SK-N-SH (cell line): ENCODE measurements around the gene KLHL14. TPM values are rescaled to one million over a fixed set of nuclear protein-coding genes. Genes with fewer than 3 reads are reported as not detected.

Experiments
- CTCF ChIA-PET: fragments of 300-600, 350-600 bp; formaldehyde crosslinking; extraction: SDS; loops from one replicate; lab custom pipeline; 2021; lab: Yijun Ruan, JAX
- POLR2A ChIA-PET: fragments of 350-600 bp; sonication (Branson Sonifier 250); formaldehyde crosslinking; extraction: SDS; loops from one replicate; lab custom pipeline; 2020; ENCODE audit warnings: antibody characterized with exemption, inconsistent platforms; lab: Yijun Ruan, JAX
- DNase-seq: peaks from one replicate; pipeline ENCODE4 v3.0.0; 2012
- H2AFZ ChIP-seq: fragments of 200-600 bp; sonication (generic); 2 replicates; pipeline ENCODE4 v1.8.1; 2016; ENCODE audit warnings: antibody characterized with exemption, mild to moderate bottlenecking, low read depth
- H3F3A ChIP-seq: fragments of 200-600 bp; sonication (generic); replicated peaks from 2 replicates; pipeline ENCODE3; 2016; ENCODE audit warnings: antibody characterized with exemption, mild to moderate bottlenecking; ENCODE audit not compliant: insufficient read depth
- H3K27ac ChIP-seq, 2 experiments: fragments of 200-500 bp in 1 of 2; fragments of 200-600 bp in 1 of 2; sonication (Bioruptor generic) in 1 of 2; sonication (generic), shearing (Covaris generic) in 1 of 2; 2 replicates each; pipeline versions ENCODE4 v1.5.1 to v1.6.1; 2014 to 2016; ENCODE audit warnings: low read depth in 2 of 2, inconsistent platforms in 1 of 2, low read length in 1 of 2, mild to moderate bottlenecking in 1 of 2, mixed read lengths in 1 of 2
- H3K27me3 ChIP-seq: fragments of 200-600 bp; sonication (generic), shearing (Covaris generic); 2 replicates; pipeline ENCODE4 v1.6.1; 2016; ENCODE audit warnings: mixed run types; ENCODE audit not compliant: insufficient read depth
- H3K36me3 ChIP-seq, 2 experiments: fragments of 200-500 bp in 1 of 2; fragments of 200-600 bp in 1 of 2; sonication (Bioruptor generic) in 1 of 2; sonication (generic) in 1 of 2; replicated peaks in 1 of 2; 2 replicates each; pipeline versions ENCODE3 to v1.5.1; 2014 to 2016; ENCODE audit warnings: low read length in 1 of 2, mild to moderate bottlenecking in 1 of 2; ENCODE audit not compliant: insufficient read depth in 2 of 2, control insufficient read depth in 1 of 2
- H3K4me1 ChIP-seq, 2 experiments: fragments of 200-500 bp in 1 of 2; fragments of 200-600 bp in 1 of 2; sonication (Bioruptor generic) in 1 of 2; sonication (generic), shearing (Covaris generic) in 1 of 2; 2 replicates each; pipeline versions ENCODE4 v1.5.1 to v1.6.1; 2014 to 2016; ENCODE audit warnings: low read depth in 1 of 2, low read length in 1 of 2, mixed run types in 1 of 2; ENCODE audit not compliant: insufficient read depth in 2 of 2, control insufficient read depth in 1 of 2
- H3K4me2 ChIP-seq: fragments of 200-600 bp; sonication (generic), shearing (Covaris generic); 2 replicates; pipeline ENCODE4 v1.6.1; 2017; ENCODE audit warnings: mixed run types
- H3K4me3 ChIP-seq, 2 experiments: fragments of 200-500 bp in 1 of 2; fragments of 200-600 bp in 1 of 2; sonication (Bioruptor generic) in 1 of 2; sonication (generic), shearing (Covaris generic) in 1 of 2; 2 replicates each; pipeline versions ENCODE4 v1.5.1 to v1.8.1; 2014 to 2016; ENCODE audit warnings: low read depth in 2 of 2, inconsistent platforms in 1 of 2, low read length in 1 of 2, mild to moderate bottlenecking in 1 of 2, mixed read lengths in 1 of 2, moderate library complexity in 1 of 2
- H3K79me2 ChIP-seq: fragments of 200-600 bp; sonication (generic); 2 replicates; pipeline ENCODE4 v1.8.1; 2017; ENCODE audit warnings: mild to moderate bottlenecking; ENCODE audit not compliant: insufficient read depth
- H3K9ac ChIP-seq: fragments of 200-600 bp; sonication (generic); 2 replicates; pipeline ENCODE4 v1.6.1; 2017; ENCODE audit warnings: mixed run types
- H3K9me2 ChIP-seq: fragments of 200-600 bp; sonication (generic); 2 replicates; pipeline ENCODE4 v1.6.1; 2017; ENCODE audit warnings: mixed run types
- H3K9me3 ChIP-seq: fragments of 200-600 bp; sonication (generic); 2 replicates; pipeline ENCODE4 v1.6.1; 2017; ENCODE audit warnings: mixed run types, mild to moderate bottlenecking, moderate library complexity
- H4K20me1 ChIP-seq: fragments of 200-600 bp; sonication (generic); 2 replicates; pipeline ENCODE4 v1.6.1; 2017; ENCODE audit warnings: mild to moderate bottlenecking, mixed run types; ENCODE audit not compliant: insufficient read depth
- CHD2 ChIP-seq: fragments of 150-350 bp; IDR thresholded peaks from 2 replicates; pipeline ENCODE4 v1.6.1; 2018; ENCODE audit warnings: low read length; ENCODE audit not compliant: partially characterized antibody
- FOXJ3 ChIP-seq: sonication (generic); formaldehyde crosslinking; IDR thresholded peaks from 2 replicates; pipeline ENCODE4 v1.5.1; 2020; ENCODE audit warnings: mild to moderate bottlenecking, missing genetic modification reagents
- GABPA ChIP-seq: IDR thresholded peaks from 2 replicates; pipeline ENCODE4 v1.4.0; 2012; ENCODE audit warnings: low read depth, mild to moderate bottlenecking
- GATA2 ChIP-seq: sonication (generic); formaldehyde crosslinking; IDR thresholded peaks from 2 replicates; pipeline ENCODE4 v1.5.0; 2020; ENCODE audit warnings: mild to moderate bottlenecking, missing genetic modification reagents
- JUND ChIP-seq: IDR thresholded peaks from 2 replicates; pipeline ENCODE4 v1.4.0; 2012
- NFIC ChIP-seq: IDR thresholded peaks from 2 replicates; pipeline ENCODE4 v1.4.0; 2012; ENCODE audit warnings: borderline replicate concordance
- NRF1 ChIP-seq: IDR thresholded peaks from 2 replicates; pipeline ENCODE4 v1.6.1; 2012; ENCODE audit warnings: low read depth, mild to moderate bottlenecking, low read length
- POLR2AphosphoS5 ChIP-seq: IDR thresholded peaks from 2 replicates; pipeline ENCODE4 v1.6.1; 2012; ENCODE audit warnings: low read depth, low read length
- RAD21 ChIP-seq: IDR thresholded peaks from 2 replicates; pipeline ENCODE4 v1.6.1; 2012; ENCODE audit warnings: mild to moderate bottlenecking, low read length
- RFX5 ChIP-seq: IDR thresholded peaks from 2 replicates; pipeline ENCODE4 v1.6.1; 2012; ENCODE audit warnings: mild to moderate bottlenecking, improper control_type of control experiment, low read length
- RXRA ChIP-seq: IDR thresholded peaks from 2 replicates; pipeline ENCODE4 v1.4.0; 2012; ENCODE audit warnings: low read depth, mild to moderate bottlenecking, borderline replicate concordance
- SIN3A ChIP-seq: IDR thresholded peaks from 2 replicates; pipeline ENCODE4 v1.6.1; 2012; ENCODE audit warnings: low read depth, mild to moderate bottlenecking, low read length, moderate library complexity, borderline replicate concordance
- TAF1 ChIP-seq: IDR thresholded peaks from 2 replicates; pipeline ENCODE4 v1.6.1; 2012; ENCODE audit warnings: low read depth, mild to moderate bottlenecking, low read length, moderate library complexity, borderline replicate concordance
- TCF12 ChIP-seq: IDR thresholded peaks from 2 replicates; pipeline ENCODE4 v1.4.0; 2012
- TEAD4 ChIP-seq: IDR thresholded peaks from 2 replicates; pipeline ENCODE4 v1.4.0; 2012; ENCODE audit warnings: mild to moderate bottlenecking, borderline replicate concordance; ENCODE audit not compliant: insufficient read depth
- WGBS: methylation state at CpG from one replicate; pipeline ENCODE4 v1.1.6; 2017; ENCODE audit warnings: low lambda C conversion rate; 5-methylcytosine and 5-hydroxymethylcytosine counted together
- polyA plus RNA-seq, 3 experiments: library from polyadenylated mRNA; depleted of rRNA; stranded (reverse); fragments of >200 nt; gene quantifications; 2 replicates each; pipeline ENCODE4 v1.2.3, GENCODE V29; 2012
- TF ChIP-seq, protein P1 (sequence below): IDR thresholded peaks from 2 replicates; pipeline ENCODE4 v1.6.1; 2012; ENCODE audit warnings: mild to moderate bottlenecking, low read depth, low read length, moderate library complexity
- TF ChIP-seq, protein P2 (sequence below): IDR thresholded peaks from 2 replicates; pipeline ENCODE4; 2012
- TF ChIP-seq, protein P3 (sequence below): fragments of 200-600 bp; sonication (generic); IDR thresholded peaks from 2 replicates; pipeline ENCODE4 v1.6.1; 2017; ENCODE audit warnings: antibody characterized with exemption, mild to moderate bottlenecking, moderate library complexity

The KLHL14 gene
- polyA plus RNA-seq, 1 of the 3 experiments (the other 2 are of a cell fraction): not detected

DNA sequence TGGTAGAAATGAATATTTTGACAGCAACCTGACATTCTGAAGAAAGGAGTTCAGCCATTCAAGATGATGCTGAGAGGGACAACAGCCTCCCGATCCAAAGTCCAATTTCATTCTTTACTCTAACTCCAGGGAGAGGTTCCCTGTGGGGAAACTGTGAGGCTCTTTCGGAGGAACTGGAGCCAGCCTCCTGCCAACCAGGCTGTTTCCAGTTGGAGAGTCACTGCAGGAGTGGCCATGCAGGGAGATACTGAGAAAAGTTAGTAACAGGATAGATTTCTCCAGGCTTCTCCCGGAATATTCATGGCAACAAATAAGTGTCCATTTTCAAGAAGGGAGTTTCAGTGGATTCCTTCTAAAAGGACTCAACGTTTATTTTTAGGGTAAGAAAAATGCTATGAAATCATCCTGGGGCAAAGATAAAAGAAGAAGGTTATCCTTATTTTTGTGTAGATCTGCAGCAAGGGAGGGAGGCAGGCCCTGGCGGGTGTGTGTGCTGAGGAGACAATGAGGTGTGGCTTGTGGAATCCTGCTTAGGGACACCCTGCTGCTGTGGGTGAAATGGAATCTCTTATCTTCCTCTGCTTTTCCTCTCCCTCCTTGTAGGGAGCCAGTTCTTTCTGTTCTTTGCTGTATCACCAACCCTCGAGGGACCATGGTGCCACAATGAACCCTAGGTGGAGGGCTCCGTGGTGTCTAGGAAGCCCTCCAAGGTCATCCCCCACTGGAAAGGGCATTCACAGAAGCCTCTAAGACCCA, 18.1 kb downstream of the KLHL14 start:
- WGBS: 28% methylated on average over 7 of the region's 7 CpGs
- no peaks in the 10 kb centered on the region for H3K79me2 ChIP-seq

More for the DNA sequence above, 18.1 kb downstream of the KLHL14 start:
- TF ChIP-seq, protein P1, sequence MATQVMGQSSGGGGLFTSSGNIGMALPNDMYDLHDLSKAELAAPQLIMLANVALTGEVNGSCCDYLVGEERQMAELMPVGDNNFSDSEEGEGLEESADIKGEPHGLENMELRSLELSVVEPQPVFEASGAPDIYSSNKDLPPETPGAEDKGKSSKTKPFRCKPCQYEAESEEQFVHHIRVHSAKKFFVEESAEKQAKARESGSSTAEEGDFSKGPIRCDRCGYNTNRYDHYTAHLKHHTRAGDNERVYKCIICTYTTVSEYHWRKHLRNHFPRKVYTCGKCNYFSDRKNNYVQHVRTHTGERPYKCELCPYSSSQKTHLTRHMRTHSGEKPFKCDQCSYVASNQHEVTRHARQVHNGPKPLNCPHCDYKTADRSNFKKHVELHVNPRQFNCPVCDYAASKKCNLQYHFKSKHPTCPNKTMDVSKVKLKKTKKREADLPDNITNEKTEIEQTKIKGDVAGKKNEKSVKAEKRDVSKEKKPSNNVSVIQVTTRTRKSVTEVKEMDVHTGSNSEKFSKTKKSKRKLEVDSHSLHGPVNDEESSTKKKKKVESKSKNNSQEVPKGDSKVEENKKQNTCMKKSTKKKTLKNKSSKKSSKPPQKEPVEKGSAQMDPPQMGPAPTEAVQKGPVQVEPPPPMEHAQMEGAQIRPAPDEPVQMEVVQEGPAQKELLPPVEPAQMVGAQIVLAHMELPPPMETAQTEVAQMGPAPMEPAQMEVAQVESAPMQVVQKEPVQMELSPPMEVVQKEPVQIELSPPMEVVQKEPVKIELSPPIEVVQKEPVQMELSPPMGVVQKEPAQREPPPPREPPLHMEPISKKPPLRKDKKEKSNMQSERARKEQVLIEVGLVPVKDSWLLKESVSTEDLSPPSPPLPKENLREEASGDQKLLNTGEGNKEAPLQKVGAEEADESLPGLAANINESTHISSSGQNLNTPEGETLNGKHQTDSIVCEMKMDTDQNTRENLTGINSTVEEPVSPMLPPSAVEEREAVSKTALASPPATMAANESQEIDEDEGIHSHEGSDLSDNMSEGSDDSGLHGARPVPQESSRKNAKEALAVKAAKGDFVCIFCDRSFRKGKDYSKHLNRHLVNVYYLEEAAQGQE: no peak
- no peak for TF ChIP-seq RFX5
- TF ChIP-seq CHD2: no peak
- TF ChIP-seq NFIC: no peak
- TF ChIP-seq TEAD4: no peak
- TF ChIP-seq TCF12: no peak
- TF ChIP-seq SIN3A: no peak
- no peak for TF ChIP-seq FOXJ3 (CRISPR knock-in tag)
- no peak for TF ChIP-seq NRF1
- TF ChIP-seq, protein P2, sequence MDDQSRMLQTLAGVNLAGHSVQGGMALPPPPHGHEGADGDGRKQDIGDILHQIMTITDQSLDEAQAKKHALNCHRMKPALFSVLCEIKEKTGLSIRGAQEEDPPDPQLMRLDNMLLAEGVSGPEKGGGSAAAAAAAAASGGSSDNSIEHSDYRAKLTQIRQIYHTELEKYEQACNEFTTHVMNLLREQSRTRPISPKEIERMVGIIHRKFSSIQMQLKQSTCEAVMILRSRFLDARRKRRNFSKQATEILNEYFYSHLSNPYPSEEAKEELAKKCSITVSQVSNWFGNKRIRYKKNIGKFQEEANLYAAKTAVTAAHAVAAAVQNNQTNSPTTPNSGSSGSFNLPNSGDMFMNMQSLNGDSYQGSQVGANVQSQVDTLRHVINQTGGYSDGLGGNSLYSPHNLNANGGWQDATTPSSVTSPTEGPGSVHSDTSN: no peak
- TF ChIP-seq RXRA: no peak
- TF ChIP-seq RAD21: no peak
- no peak for TF ChIP-seq GATA2
- TF ChIP-seq, protein P3, sequence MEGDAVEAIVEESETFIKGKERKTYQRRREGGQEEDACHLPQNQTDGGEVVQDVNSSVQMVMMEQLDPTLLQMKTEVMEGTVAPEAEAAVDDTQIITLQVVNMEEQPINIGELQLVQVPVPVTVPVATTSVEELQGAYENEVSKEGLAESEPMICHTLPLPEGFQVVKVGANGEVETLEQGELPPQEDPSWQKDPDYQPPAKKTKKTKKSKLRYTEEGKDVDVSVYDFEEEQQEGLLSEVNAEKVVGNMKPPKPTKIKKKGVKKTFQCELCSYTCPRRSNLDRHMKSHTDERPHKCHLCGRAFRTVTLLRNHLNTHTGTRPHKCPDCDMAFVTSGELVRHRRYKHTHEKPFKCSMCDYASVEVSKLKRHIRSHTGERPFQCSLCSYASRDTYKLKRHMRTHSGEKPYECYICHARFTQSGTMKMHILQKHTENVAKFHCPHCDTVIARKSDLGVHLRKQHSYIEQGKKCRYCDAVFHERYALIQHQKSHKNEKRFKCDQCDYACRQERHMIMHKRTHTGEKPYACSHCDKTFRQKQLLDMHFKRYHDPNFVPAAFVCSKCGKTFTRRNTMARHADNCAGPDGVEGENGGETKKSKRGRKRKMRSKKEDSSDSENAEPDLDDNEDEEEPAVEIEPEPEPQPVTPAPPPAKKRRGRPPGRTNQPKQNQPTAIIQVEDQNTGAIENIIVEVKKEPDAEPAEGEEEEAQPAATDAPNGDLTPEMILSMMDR: no peak
- no peak for TF ChIP-seq POLR2AphosphoS5
- TF ChIP-seq JUND: no peak
- TF ChIP-seq GABPA: no peak
- TF ChIP-seq TAF1: no peak
- no peak for DNase-seq
- Histone ChIP-seq H3K36me3 (no peaks in the 10 kb centered on the region), H3F3A (no peaks in the 10 kb centered on the region), H3K9me2 (no peaks in the 10 kb centered on the region), H2AFZ (no peak overlapping the region), H3K27ac (no peak overlapping the region), H3K9ac (no peak overlapping the region), H4K20me1 (no peaks in the 10 kb centered on the region), H3K4me3 (no peak overlapping the region), H3K9me3 (no peaks in the 10 kb centered on the region), H3K4me1 (no peaks in the 10 kb centered on the region), H3K4me2 (no peak overlapping the region), H3K27me3 (no peaks in the 10 kb centered on the region)
- ChIA-PET POLR2A (no interaction called here), CTCF (interaction anchor here (0.6 to 1.0 kb wide), 2 partner anchors 9 to 1566 kb away, joined by 3 read pairs; no protein-coding TSS in a partner anchor)
